ELF-1 (cell line): ENCODE data around the gene LITAFD.
"Not testable (repeated sequence)": the region's sequence is repeated elsewhere in the genome, so short reads cannot be mapped to it uniquely, and the experiment has no call there.

Source experiments
- DNase-seq: peaks from one replicate; pipeline ENCODE4 v3.0.0-alpha.2; 2016; ENCODE audit warnings: low read depth, low spot score

LITAFD gene

DNA sequence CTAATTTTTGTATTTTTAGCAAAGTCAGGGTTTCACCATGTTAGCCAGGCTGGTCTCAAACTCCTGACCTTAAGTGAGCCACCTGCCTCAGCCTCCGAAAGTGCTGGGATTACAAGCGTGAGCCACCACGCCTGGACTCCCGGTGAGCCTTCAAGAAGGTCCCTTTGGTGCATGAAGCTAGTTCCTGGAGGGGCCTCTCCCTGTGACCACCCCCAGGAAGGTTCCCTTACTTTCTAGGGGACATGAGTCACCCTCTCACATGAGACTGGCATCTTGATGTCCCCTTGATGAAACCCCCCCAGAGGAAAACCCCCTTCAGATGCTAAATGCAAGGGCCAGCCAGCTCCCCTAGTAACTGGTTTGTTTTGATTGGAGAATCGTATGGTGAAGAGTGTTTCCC lies 26.2 kb upstream of the LITAFD start:
- no peak for DNase-seq

DNA sequence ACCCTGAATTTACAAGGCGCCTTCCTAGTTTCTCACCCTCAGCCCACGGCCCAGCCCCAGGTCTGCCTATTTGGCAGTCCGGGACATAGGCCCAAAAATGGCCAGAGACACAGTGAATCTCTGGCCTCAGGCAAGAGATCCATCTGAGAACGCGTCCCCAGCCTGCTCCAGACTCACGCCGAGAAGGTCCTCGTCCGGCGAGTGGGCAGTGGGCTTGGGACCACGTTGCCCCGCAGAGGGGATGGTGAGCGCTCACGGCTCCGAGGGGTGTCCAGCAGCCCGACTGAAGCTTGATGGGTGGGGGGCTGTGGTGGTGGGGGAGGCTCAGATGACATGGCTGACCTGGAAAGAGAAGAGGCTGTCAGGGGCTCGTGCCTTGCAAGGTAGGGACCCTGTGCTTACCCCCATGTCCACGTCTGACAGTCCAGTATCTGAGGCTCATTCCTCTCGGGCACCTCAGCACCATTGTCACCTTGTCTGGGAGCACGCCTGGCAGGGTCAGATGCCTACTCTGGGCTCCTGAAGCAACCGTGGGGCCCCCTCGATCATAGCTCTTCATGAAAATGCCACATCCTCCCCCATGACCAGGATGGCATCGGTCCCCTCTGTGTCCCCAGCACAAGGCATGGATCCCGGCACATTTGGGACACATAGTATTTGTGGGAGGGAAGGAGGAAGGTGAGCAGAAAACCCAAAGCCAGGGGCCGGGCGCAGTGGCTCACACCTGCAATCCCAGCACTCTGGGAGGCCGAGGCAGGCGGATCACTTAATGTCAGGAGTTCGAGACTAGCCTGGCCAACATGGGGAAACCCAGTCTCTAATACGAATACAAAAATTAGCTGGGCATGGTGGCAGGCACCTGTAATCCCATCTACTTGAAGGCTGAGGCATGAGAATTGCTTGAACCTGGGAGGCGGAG lies 22.9 kb upstream of the LITAFD start:
- no peak for DNase-seq

DNA sequence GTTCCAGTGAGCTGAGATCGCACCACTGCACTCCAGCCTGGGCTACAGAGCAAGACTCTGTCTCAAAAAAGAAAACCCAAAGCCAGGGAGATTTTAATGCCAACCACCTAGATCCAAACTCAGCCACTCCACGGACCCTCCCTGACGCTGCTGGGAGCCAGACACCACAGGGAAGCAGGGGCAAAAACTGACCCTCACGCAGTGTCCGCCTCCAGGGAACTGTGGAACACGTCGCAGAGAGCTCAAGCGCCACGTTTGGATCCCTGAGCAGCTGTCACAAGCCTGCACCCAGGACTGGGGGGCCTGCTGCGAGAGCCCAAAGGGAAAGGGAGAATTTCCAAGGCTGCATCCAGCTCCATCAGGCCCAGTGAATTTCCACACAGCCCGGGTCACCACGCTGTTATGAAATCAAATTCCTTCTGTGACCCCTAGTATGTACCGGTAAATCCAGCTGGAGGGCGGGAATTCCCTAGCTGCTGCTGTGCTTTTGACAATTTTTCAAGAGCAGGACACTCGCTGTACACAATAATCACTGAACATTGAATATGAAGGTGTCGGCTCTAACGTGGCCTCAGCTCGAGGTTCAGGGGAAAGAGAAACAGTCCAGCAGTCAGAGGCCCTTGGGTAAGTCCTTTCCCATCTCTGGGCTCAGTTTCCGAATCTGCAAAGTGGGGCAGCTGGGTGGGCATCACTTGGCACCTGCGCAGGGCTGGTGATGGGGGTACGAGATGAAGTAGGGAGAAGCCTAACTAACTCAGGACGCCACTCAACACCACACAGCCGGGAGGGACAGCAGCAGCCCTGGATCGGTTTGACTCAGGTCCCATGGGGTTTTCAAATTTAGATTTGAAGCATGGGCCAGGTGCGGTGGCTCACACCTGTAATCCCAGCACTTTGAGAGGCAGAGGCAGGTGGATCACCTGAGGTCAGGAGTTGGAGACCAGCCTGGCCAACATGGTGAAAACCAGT lies 22.0 kb upstream of the LITAFD start:
- DNase-seq = no peak

DNA sequence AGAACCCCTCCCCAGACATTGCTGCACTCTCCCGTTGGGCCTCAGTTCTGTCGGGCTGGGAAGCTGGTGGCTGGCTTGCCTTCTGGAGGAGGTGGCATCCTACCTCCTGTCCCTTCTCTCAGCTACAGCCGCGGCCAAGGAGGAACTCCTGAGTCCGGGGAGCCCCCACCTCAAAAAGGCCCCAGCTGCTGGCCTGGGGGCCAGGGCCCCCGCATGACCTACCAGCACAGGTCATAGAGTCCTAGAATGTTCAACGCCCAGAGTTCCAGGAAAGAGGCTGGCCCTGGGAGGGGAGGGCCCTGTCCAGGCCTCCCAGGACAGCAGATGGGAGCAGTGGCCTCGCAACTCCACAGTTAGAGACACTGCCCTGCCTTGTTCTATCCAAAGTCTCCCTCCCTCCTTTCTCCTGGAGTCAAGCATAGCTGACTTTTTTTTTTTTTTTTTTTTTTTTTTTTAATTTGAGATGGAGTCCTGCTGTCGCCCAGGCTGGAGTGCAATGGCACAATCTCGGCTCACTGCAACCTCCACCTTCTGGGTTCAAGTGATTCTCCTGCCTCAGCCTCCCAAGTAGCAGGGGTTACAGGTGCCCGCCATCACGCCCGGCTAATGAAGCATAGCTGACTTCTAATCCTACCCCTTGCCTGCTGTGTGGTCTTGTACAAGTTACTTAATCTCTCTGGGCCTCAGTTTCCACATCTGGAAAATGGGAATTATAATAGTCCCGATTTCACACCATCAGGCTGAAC lies 20.4 kb upstream of the LITAFD start:
- no peak for DNase-seq

DNA sequence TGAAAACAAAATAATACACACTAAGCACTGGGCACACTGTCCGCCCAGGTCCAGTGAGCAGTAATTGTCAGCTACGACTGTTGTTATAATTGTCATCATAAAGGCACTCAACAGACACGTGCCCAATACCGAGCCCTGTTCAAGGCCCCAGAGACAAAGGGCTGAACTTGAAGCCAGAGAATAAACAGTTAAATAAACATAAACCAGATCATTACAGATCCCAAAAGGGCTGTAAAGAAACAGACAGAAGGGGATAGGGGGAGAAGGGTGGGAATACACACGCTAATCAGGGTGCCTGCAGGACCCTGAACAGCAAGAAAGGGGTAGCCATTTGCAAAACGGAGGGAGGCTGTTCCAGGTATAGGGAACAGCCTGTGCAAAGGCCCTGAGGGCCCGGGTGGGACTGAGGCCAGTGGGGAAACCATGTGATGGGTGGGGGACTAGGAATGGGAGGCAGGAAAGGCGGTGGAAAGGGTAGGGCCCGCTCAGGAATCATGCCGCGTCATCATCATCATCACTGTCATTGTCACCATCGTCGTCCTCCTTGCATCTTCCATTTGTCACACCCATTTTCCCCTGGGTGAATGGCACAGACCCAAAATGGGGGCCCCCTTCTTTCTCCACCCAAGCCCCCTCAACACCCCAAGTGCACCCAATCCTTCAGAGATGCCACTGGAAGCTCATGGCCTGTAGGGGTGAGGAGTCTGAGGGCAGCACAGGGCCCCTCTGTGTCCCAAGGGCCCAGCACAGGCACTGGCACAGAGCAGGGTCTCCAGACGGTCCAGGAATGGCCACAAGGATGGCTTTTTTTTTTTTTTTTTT lies 19.6 kb upstream of the LITAFD start:
- no peak for DNase-seq

DNA sequence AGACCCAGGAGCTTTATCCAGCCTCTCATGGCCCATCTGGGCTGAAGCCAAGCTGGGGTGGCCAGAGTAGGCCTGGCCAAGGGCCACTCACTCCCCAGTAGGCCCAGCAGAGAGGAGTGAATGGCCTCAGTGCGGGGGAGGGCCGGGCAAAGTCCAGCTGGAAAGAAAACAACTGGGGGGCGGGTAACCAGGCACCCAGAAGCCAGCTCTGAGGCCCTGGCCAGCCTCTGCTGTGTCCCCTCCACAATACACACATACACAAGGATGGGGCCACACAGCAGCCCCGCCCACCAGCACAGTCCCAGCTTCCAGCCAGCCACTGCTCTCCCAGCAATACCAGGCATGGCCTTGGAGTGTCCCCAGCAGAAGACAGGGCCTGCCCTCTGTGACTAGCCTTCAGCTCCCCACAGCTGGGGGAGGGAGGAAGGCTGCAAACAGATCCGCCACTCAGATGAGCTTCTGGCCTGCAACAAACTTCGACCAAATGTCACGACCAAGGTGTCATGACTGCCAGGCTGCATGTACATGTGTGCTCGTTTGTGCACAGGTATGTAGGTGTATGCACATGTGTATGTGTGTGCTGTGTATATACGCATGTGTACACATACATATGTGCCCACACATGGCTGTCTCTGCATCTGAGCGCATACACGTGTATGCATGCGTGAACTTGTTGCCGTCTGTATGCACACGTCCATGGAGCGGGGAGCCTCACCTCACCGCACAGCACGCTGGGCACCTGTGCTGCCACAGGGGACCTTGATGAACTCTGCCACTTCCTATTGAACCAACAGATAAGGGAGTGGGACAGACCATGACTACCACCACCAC lies 18.3 kb upstream of the LITAFD start:
- DNase-seq = peak; percentile 67

DNA sequence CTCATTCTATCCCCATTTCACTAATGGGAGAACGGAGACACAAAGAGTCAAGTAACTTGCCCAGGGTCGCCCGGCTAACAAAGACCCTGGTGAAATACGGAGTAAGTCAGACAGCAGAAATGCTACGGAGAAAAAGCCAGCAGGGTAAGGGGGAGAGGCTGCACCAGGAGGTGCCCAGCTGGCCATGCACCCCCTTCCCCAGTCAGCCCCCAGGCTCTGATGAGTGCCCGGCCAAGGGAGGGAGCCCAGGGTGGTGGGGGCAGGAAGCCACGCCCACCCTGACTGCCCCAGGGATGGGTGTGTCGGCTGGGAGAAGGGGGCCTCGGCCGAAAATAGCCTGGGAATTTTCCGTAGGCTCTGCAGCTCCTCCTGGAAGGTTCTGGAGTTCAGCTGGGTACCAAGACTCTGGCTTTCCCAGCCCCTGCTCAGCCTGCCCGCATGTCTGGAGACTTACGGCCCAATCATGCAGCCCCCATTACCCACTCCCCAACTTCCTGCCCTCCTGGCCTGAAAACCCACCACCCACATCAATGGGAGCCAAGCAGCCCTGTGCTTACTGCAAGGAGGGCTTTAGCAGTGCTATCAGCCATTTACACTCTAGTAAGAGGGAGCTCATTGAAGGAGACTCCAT lies 17.6 kb upstream of the LITAFD start:
- DNase-seq = peak; percentile 82

DNA sequence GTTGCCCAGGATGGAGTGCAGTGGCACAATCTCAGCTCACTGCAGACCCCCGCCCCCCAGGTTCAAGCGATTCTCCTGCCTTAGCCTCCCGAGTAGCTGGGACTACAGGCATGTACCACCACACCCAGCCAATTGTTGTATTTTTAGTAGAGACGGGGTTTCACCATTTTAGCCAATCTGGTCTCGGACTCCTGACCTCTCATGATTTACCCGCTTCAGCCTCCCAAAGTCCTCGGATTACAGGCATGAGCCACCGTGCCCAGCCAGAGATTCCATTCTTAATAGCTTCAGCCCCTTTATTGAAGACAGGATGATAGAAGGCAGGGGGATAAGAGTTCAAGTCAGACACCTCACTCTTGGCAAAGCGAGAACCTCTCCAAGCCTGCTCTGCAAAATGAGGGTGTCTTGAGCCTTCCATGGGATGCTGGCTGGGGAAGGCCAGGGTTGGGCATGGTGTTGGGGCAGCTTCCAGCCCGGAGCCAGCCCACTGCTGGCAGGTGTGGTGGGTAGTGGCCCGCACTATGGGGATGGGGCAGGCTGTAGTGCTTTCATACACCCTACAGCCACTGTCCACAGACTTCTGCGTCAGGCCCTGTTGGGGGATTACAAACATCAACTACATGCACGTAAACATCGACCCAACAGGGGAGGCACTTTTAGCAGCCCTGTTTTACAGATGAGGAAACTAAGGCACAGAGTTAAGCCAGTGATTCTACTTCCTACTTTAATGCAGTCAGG lies 16.8 kb upstream of the LITAFD start:
- DNase-seq = no peak

DNA sequence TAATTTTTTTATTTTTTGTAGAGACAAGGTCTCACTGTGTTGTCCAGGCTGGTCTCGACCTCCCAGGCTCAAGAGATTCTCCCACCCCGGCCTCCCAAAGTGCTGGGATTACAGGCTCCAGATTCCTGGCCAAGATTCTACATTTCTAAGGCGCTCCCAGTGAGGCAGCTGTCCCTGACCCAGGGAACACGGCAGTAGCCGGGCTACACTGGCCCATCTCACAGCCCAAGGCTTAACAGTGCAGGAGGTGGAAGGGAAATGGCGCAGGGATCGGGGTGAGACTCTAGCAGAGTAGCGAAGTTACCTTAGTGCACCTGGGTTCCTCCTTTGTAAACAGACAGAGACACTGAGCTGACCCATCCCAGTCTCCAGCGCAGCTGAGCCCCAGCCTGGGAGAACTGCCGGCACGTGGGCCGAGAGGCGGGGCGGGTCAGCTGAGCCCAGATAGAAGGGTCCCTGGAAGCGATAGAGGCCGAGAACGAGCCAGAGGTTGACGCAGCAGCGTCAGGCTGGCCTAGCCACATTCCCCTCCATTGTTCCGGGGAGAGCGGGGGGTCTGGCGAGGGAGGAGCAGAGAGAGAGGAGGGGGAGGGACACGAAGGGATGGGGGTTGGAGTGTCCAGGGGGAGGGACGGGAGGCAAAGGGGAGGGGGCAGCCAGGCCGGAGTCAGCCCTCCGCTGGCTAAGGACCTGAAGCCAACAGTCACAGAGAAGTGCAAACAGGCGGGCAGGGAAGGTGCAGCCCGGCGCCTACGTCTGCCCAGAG lies 15.8 kb upstream of the LITAFD start:
- peak; percentile 97 for DNase-seq

DNA sequence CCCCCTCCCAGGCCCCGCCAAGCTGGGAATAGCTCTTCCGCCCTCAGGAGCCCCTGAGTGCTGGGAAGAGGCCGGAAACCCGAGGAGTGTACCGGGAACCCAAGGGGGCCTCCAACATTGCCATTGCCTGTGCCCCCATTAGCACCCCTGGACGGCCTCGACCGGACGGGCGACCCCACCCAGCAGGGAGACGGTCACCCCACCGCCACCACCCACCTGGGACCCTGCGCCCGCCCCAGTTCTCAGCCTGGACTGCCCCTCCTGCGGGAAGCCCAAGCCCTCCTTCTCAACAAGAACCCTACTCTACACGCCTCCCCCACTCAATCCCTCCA lies 15.3 kb upstream of the LITAFD start:
- no peak for DNase-seq

DNA sequence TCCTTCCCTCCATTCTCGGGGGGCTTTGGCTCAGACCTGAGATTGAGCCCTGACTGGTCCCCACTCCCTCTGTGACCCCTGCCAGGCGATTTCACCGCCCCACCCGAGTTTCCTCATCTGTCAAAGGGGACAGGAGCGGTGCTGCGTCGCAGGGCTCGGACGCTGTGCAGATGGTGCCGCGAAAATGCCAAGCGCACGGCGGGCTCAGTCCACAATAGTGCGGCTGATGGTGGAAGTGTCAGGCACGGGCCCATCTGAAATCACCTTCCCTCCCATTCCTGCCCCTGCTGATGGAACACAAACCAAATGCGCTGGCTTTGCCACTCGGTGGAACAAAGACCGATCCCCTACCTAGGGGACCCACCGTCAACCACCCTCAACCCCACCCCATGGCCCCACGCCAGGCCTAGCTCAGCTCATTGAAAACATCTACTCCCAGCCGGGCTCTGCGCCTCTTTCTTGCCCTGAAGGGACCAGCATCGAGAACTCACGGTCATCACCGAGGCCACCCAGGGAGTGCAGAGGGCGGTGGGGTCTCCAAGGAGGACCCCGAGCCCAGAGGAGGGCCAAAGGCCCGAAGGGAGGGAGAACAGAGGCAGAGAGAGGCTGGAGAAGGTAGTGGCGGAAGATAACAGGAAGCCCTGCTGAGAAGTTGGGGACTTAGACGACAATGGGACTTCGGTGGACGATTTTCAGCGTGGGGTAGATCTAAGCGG lies 14.8 kb upstream of the LITAFD start:
- peak; percentile 56 for DNase-seq

DNA sequence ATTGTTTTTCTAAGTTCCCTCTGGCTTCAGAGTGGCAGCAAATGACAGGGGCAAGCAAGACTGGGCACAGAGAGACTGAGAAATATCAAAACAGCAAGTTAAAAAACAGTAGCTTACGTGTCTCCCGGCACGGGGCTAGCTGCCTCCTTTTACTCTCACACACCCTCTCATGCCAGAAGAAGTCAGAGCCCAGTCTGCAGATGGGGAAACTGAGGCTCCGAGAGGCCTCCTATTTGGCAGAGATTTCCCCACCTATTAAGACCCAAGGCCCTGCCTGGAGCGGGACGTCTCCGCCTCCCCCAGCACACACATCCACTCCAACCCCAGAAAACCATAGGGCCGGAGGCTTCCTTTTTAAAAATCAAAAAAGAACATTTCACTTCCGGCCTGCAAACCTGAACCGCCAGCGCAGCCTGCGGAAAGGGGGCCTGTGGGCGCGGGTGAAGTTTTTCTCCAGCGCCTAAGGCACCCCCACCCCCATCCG lies 14.2 kb upstream of the LITAFD start:
- DNase-seq = no peak

DNA sequence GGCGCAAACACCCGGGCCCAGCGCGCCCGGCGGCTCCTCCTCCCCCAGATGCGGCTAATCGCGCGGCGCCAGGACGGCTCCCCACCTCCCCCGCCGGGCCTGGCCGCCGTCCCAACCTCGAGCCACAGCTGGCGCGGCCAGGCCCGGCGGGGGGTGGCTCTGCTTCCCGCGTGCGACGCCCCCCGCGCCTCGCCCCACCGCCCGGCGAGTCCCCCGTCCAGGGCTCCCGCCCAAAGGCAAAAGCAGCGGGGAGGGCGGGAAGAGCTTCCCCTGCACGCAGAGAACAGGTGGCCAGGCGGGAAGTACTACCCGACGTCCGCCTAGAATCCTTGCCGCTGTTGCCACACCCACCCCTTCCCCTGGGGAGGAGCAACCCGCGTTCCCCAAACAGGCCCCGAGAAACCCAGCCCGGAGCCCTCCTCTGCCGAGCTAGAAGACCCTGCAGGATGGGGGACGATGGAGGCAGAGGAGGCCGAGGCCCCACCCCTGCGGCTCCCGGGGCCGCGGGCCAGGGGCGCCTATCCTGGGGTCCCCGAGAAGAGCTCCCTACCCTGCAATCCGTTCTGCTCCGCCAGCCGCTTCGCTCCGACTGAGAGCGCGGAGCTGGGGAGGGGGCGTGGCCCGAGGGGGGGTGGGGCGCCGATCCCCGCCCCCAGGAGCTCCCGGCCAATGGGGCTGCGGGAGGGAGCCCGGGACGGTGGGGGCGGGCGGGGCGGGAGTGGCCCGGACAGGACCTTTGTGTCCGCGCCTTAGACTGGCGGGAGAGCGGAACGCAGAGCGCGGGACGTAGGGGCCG lies 13.5 kb upstream of the LITAFD start, which contains the start of gene CARHSP1:
Gene CARHSP1 (minus strand): TSS at position 591 of the 796 bp plus-strand sequence. CDS start 9,678 bp downstream, outside the sequence.
- peak; percentile 89 for DNase-seq

DNA sequence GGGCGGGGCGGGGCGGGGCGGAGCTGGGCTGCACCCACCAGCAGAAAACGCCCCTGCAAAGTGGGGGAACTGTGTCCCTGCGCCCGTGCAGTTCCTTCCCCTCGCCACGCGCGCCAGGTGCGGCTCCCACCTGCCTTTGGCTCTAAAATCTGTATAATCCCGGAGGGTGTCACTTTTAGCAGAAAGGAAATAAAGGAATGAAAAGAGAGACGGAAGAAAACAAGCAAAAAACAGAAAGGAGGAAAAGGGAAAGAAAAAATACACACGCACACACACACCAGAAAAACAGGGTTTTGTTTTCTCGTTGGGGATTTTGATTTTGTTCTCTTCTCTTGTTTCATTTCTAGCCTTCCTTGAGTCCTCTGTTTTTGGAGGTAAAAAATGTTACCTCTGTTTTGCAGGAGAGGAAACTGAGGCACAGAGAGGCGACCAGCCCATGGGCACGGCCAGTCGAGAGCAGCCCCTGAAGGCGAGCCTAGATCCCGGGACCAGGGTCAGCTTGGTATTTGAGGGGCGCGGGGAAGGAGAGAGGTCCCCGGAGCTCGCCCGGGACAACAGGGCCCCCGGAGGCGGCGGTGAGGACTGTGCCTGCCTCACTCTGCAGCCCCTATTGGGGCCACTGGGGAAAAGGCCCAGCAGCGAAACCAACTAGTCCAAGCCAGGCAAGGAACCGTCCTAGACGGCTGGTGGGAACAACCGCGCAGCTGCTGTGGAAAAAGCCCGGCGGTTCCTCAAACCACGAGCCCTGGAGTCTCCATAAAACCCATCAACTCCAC lies 12.8 kb upstream of the LITAFD start:
- DNase-seq = peak; percentile 69

DNA sequence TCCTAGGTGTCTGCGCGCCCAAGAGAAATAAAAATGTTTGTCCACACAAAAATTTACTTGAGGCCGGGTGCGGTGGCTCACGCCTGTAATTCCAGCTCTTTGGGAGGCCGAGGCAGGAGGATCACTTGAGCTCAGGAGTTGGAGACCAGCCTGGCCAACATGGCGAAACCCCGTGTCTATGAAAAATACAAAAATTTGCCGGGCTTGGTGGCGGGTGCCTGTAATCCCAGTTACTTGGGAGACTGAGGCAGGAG lies 12.2 kb upstream of the LITAFD start:
- not testable (repeated sequence) for DNase-seq

DNA sequence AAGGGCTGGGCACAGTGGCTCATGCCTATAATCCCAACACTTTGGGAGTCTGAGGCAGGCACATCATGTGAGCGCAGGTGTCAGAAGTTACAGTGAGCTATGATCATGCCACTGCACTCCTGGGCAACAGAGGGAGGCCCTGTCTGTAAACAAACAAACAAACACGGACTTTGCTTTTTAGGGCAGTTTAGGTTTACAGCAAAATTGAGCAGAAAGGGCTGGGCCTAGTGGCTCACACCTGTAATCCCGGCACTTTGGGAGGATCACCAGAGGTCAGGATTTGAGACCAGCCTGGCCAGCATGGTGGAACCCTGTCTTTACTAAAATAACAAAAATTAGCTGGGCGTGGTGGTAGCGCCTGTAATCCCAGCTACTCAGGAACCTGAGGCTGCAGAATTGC lies 10.1 kb upstream of the LITAFD start:
- DNase-seq = no peak
